ENCODE results near the gene RCE1. TPM values are rescaled to one million over a fixed set of nuclear protein-coding genes. Genes with fewer than 3 reads are reported as not detected.

The RCE1 gene
- polyA plus RNA-seq, 1 experiment = 20.1 TPM

DNA sequence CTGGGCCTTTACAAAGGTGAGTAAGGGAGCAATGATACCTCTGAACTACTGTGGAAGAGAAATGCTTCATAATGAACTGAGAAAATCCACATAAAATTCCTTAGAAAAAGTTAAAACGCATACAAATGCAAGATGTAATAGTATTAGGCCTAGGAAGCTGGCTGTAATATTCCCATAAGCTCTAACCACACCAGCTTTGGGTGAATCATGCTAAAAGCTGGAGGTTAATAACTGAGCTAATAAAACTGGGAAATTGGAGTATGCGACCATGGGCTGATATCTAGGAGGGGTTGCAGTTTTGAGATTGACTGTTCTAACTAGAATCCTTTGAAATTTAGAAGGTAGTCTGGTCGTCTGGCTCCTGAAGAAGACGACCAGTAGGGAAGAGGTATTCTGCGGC is 28.6 kb upstream of the RCE1 start:
- CTCF ChIA-PET = no interaction called here

DNA sequence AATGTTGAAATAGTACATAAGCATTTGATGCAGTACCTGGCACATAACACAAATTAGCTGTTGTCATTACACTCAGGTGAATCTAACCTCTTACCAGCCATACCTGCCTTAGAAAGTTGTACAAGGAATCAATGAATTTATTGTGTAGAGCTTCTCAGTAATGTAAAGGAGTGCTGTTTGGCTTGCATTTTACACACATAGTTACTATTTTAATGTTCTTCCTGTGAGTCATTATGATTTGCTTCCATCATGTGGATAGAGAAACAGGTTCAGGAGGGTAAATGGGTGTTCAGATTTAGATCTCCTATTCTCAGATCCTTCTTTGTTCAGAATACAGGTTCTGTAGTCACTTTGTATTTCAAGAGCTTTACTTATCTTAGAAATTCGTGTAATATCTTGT is 27.6 kb upstream of the RCE1 start:
- CTCF ChIA-PET = no interaction called here
- POLR2A ChIA-PET = no interaction called here
- DNase-seq (ENCODE audit: low read depth) = no peak
- Histone ChIP-seq H3K36me3 (ENCODE audit: control insufficient read depth, insufficient read depth, low read length) (no peaks in the 10 kb centered on the region; the same call in 1 of the 2 replicates), H3K4me3 (ENCODE audit: low read depth, low read length) (no peak overlapping the region), H3K27me3 (ENCODE audit: control insufficient read depth, insufficient read depth, low read length) (no peaks in the 10 kb centered on the region)
- TF ChIP-seq, protein P1, sequence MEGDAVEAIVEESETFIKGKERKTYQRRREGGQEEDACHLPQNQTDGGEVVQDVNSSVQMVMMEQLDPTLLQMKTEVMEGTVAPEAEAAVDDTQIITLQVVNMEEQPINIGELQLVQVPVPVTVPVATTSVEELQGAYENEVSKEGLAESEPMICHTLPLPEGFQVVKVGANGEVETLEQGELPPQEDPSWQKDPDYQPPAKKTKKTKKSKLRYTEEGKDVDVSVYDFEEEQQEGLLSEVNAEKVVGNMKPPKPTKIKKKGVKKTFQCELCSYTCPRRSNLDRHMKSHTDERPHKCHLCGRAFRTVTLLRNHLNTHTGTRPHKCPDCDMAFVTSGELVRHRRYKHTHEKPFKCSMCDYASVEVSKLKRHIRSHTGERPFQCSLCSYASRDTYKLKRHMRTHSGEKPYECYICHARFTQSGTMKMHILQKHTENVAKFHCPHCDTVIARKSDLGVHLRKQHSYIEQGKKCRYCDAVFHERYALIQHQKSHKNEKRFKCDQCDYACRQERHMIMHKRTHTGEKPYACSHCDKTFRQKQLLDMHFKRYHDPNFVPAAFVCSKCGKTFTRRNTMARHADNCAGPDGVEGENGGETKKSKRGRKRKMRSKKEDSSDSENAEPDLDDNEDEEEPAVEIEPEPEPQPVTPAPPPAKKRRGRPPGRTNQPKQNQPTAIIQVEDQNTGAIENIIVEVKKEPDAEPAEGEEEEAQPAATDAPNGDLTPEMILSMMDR (IDR thresholded peaks at IDR 0.05; ENCODE audit: insufficient read depth, low read depth, low read length) = no peak

More for the DNA sequence above, 28.6 kb upstream of the RCE1 start:
- H3K27me3 ChIP-seq (ENCODE audit: control insufficient read depth, insufficient read depth, low read length) = no peaks in the 10 kb centered on the region
- no peak overlapping the region for H3K4me3 ChIP-seq (ENCODE audit: low read depth, low read length)
- POLR2A ChIA-PET = interaction anchor here (0.7 kb wide), 1 partner anchor 8 kb away, joined by 3 read pairs; no protein-coding TSS in a partner anchor
- TF ChIP-seq, protein P1 (IDR thresholded peaks at IDR 0.05; ENCODE audit: insufficient read depth, low read depth, low read length) = no peak
- H3K36me3 ChIP-seq (ENCODE audit: control insufficient read depth, insufficient read depth, low read length) = no peaks in the 10 kb centered on the region; the same call in 1 of the 2 replicates
- no peak for DNase-seq (ENCODE audit: low read depth)

DNA sequence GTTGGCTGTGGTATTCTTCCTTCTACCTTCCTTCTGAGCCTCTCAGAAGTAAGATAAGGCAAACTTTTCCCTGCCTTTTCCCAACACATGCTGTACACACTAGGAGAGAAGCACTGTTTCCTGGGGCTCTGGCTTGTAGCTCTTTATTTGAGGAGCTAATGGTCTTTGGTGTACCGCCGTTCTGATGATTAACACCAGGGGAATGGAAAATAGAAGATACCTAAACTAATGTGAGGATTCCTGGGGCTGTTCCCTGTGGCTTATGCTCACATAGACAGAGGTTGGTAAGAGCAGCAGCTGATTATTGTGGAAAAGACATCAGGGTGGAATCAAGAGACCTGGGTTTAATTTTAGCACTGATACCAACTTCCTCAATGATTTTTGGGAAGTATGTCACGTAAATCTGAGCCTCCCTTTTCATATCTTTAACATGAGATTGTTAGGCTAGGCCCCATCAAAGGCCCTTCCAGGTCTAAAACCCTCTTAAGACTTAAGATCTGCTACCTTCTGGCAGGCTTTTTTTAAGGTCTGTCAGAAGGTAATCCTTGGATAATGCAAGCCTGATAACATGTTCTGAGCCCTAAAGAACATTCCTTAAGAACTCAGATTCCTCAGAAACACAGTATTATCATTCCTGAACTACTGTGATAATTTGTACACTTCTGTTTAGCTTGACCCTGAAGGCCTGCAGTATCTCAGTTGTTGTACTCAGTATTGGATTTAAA is 24.8 kb upstream of the RCE1 start:
- no peak for DNase-seq (ENCODE audit: low read depth)
- no peaks in the 10 kb centered on the region for H3K36me3 ChIP-seq (ENCODE audit: control insufficient read depth, insufficient read depth, low read length)
- POLR2A ChIA-PET = no interaction called here

DNA sequence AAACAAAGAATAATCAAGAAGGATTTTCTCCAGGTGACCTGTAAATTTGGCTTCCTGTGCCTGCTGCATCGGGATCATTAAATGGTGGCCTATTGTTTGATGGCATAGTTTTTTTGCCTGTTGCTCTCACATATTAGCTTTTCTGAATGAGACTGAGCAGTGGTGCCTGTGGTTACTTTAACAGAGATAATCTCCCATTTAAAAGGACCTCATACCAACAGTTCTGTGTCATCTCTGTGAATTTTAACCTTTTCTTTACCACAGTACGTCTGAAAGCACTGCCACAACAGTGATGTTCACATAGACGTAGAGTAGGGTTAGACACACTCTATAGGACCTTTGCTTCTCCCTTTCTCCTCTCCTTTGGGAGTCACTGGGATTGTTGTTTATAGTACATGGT is 22.9 kb upstream of the RCE1 start:
- ChIA-PET CTCF (interaction anchor here (0.6 to 1.4 kb wide), 4 partner anchors 9 to 291 kb away, joined by 3 to 4 read pairs (median 4); no protein-coding TSS in a partner anchor), POLR2A (no interaction called here)
- Histone ChIP-seq H3K4me3 (ENCODE audit: low read depth, low read length) (no peak overlapping the region), H3K36me3 (ENCODE audit: control insufficient read depth, insufficient read depth, low read length) (no peaks in the 10 kb centered on the region), H3K27me3 (ENCODE audit: control insufficient read depth, insufficient read depth, low read length) (no peaks in the 10 kb centered on the region)
- DNase-seq (ENCODE audit: low read depth) = no peak
- TF ChIP-seq, protein P1 (IDR thresholded peaks at IDR 0.05; ENCODE audit: insufficient read depth, low read depth, low read length) = no peak

More for the DNA sequence above, 24.8 kb upstream of the RCE1 start:
- TF ChIP-seq, protein P1 (IDR thresholded peaks at IDR 0.05; ENCODE audit: insufficient read depth, low read depth, low read length) = no peak
- H3K4me3 ChIP-seq (ENCODE audit: low read depth, low read length) = no peak overlapping the region
- CTCF ChIA-PET = interaction anchor here (1.2 kb wide), 1 partner anchor 16 kb away, joined by 3 read pairs; no protein-coding TSS in a partner anchor
- no peaks in the 10 kb centered on the region for H3K27me3 ChIP-seq (ENCODE audit: control insufficient read depth, insufficient read depth, low read length)

DNA sequence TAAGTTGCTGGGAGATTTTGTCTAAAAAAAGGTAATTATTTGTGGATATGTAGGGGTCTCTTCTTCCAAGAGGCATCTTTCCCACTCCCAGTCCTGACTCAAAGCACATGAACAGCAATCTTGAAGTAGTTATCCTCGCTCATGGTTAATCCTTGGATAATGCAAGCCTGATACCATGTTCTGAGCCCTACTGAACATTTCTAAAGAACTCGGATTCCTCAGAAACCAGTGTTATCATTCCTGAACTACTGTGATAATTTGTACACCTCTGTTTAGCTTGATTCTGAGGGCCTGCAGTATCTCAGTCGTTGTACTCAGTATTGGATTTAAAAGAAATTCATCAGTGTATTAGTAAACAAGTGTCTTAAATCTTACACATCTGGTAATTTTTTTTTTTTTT is 22.3 kb upstream of the RCE1 start:
- DNase-seq (ENCODE audit: low read depth) = no peak
- Histone ChIP-seq H3K36me3 (ENCODE audit: control insufficient read depth, insufficient read depth, low read length) (no peaks in the 10 kb centered on the region), H3K27me3 (ENCODE audit: control insufficient read depth, insufficient read depth, low read length) (no peaks in the 10 kb centered on the region), H3K4me3 (ENCODE audit: low read depth, low read length) (no peak overlapping the region)
- POLR2A ChIA-PET = no interaction called here
- TF ChIP-seq, protein P1 (IDR thresholded peaks at IDR 0.05; ENCODE audit: insufficient read depth, low read depth, low read length) = no peak
- CTCF ChIA-PET = interaction anchor here (0.6 to 1.4 kb wide), 5 partner anchors 9 to 290 kb away, joined by 3 to 4 read pairs (median 4); no protein-coding TSS in a partner anchor

Measured in BJ (cell line).